Activated CD4-positive, alpha-beta memory T cell treated with anti-CD3 and anti-CD28 coated beads for 36 hours (primary cell): ENCODE measurements around the gene REELD1. TPM values are rescaled to one million over a fixed set of nuclear protein-coding genes. Genes with fewer than 3 reads are reported as not detected.

Source experiments
- CTCF ChIA-PET: fragments of 350-600 bp; sonication (Branson Sonifier 250); formaldehyde crosslinking; loops from one replicate; lab custom pipeline; 2021; ENCODE audit warnings: antibody characterized with exemption, inconsistent platforms; lab: Charles Lee
- POLR2A ChIA-PET: fragments of 350-600 bp; sonication (Branson Sonifier 250); formaldehyde crosslinking; loops from one replicate; lab custom pipeline; 2021; ENCODE audit warnings: antibody characterized with exemption; lab: Charles Lee
- DNase-seq: peaks from one replicate; pipeline ENCODE4 v3.0.0-alpha.2; 2020
- H3K27ac Mint-ChIP-seq: one replicate; pipeline ENCODE4 v1.8.0; 2021; ENCODE audit warnings: mixed read lengths
- H3K27me3 Mint-ChIP-seq: one replicate; pipeline ENCODE4 v1.8.0; 2021; ENCODE audit warnings: mixed read lengths
- H3K36me3 Mint-ChIP-seq: one replicate; pipeline ENCODE4 v1.8.0; 2021; ENCODE audit warnings: mixed read lengths
- H3K4me1 Mint-ChIP-seq: one replicate; pipeline ENCODE4 v1.8.0; 2021; ENCODE audit warnings: low read depth, mixed read lengths
- H3K4me3 Mint-ChIP-seq: one replicate; pipeline ENCODE4 v1.8.0; 2021; ENCODE audit warnings: mild to moderate bottlenecking, mixed read lengths
- H3K9me3 Mint-ChIP-seq: one replicate; pipeline ENCODE4 v1.8.0; 2021; ENCODE audit warnings: mixed read lengths
- intact Hi-C: fragments of 100-400 bp; cut with micrococcal nuclease; formaldehyde crosslinking; loops from one replicate; pipeline ENCODE4 v1.15.1; 2023
- total RNA-seq, 2 experiments: library from RNA; stranded (reverse); gene quantifications; one replicate each; pipeline ENCODE4 v1.2.3, GENCODE V29; 2021

Gene REELD1
- total RNA-seq, 2 experiments from 2014 or later = 0.21 TPM; not detected in 1

DNA sequence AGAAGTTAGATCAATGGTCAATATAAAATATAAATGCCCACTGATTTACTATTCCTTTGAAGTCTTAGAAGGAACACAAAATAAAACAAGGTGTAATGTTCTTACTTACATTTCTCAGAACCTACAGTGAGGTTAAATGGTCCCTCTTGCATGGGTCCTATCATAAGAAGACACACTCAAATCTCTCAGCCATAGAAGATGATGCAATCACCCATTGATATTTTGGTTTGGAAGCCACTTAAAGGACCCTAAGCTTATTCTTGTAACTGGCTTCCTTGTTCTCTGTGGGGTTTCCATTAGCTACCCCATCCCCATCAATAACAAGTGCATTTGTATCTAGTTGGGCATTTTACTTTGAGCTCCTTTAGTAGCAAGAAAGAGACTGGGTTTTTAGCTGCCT is 15.1 kb downstream of the REELD1 start:
- Mint-ChIP-seq H3K27me3 (no peaks in the 10 kb centered on the region), H3K4me3 (no peak overlapping the region), H3K4me1 (no peaks in the 10 kb centered on the region), H3K27ac (no peak overlapping the region), H3K36me3 (no peaks in the 10 kb centered on the region), H3K9me3 (no peaks in the 10 kb centered on the region)
- intact Hi-C loops = no loop called here
- DNase-seq = no peak
- POLR2A ChIA-PET = no interaction called here
- CTCF ChIA-PET = interaction anchor here (0.8 to 1.0 kb wide), 2 partner anchors 8 to 15 kb away, joined by 4 read pairs; no protein-coding TSS in a partner anchor

GRCh38 chr4:146232131-146232722 is 17.9 kb downstream of the REELD1 start:
- H3K4me1 Mint-ChIP-seq = no peaks in the 10 kb centered on the region

DNA sequence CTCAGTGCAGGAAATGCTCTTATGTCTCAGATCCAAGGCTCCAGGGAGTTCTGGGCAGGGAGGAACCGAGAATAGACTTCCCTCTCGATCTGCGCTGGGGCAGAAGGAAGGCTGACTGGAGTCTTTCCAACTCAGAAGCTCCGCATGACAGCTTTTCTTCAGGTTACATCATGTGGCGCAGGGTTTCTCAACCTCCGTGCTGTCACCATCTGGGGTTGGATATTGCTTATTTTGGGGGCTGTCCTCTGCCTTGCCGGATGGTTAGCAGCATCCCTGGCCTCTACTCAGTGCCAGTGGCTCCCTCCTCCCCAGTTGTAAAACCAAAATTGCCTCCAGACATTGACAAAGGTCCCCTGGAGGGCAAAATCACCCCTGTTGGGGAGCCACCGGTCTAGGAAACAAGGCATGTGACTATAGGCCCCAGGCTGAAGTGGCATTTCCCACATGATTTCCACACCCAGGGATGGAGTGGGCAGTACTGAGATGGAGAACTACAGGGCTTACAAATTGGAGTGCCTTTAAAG is 21.4 kb downstream of the REELD1 start:
- Mint-ChIP-seq H3K4me1 (no peaks in the 10 kb centered on the region), H3K9me3 (no peaks in the 10 kb centered on the region), H3K27ac (no peak overlapping the region), H3K27me3 (no peaks in the 10 kb centered on the region), H3K36me3 (no peaks in the 10 kb centered on the region), H3K4me3 (no peak overlapping the region)
- ChIA-PET POLR2A (no interaction called here), CTCF (no interaction called here)
- no peak for DNase-seq
- intact Hi-C loops = no loop called here

More at GRCh38 chr4:146232131-146232722, 17.9 kb downstream of the REELD1 start:
- POLR2A ChIA-PET = no interaction called here
- Mint-ChIP-seq H3K4me3 (no peak overlapping the region), H3K27ac (no peak overlapping the region), H3K36me3 (no peaks in the 10 kb centered on the region), H3K9me3 (no peaks in the 10 kb centered on the region), H3K27me3 (no peaks in the 10 kb centered on the region)
- intact Hi-C loops = no loop called here
- CTCF ChIA-PET = interaction anchor here (1.1 to 1.4 kb wide), 2 partner anchors 8 to 12 kb away, joined by 3 to 4 read pairs; no protein-coding TSS in a partner anchor
- no peak for DNase-seq

DNA sequence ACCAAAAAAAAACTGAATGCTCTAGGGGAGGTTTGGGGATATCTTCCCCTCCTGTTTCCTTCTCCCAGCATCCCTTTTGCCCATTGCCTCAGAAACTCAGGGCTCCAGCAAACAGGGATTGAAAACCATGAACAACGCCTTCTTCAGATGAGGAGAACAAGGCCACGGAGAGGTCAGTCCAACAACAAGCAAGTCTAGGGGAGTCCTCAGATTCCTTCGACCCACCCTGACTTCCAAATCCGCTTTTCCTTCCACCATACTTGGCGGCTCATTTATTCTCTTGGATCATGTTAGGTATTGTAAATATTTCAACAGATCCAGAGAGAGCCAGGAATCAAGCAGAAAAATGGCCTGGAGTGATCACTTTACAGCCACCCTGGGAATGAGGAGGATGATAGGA is 21.9 kb downstream of the REELD1 start:
- Mint-ChIP-seq H3K27ac (no peak overlapping the region), H3K27me3 (no peaks in the 10 kb centered on the region), H3K36me3 (no peaks in the 10 kb centered on the region), H3K4me3 (no peak overlapping the region), H3K9me3 (no peaks in the 10 kb centered on the region), H3K4me1 (no peaks in the 10 kb centered on the region)
- ChIA-PET CTCF (no interaction called here), POLR2A (no interaction called here)
- intact Hi-C loops = no loop called here
- DNase-seq = no peak

DNA sequence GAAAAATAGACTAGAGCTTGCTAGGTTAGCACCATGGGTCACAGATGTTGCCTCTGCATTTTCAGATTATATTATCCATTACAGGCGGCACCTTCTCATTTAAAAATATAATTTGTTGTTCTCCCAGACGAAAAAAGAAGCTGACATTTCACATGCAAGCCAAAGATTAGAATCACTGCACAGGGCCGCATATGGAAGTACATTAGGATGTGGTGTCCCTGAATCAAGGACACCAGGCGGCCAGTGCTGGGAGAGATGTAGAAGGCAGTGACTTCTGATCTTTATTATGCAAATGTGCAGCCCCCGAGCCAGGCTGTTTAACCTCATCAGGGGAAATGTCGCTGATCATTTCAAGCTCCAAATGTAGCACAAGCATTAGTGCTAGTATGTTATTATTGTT is 22.8 kb downstream of the REELD1 start:
- ChIA-PET CTCF (no interaction called here), POLR2A (no interaction called here)
- Mint-ChIP-seq H3K36me3 (no peaks in the 10 kb centered on the region), H3K4me3 (no peak overlapping the region), H3K9me3 (no peaks in the 10 kb centered on the region), H3K27me3 (peaks cover 2% of the 10 kb centered on the region), H3K4me1 (peaks cover 3% of the 10 kb centered on the region), H3K27ac (no peak overlapping the region)
- intact Hi-C loops = no loop called here
- DNase-seq = no peak

DNA sequence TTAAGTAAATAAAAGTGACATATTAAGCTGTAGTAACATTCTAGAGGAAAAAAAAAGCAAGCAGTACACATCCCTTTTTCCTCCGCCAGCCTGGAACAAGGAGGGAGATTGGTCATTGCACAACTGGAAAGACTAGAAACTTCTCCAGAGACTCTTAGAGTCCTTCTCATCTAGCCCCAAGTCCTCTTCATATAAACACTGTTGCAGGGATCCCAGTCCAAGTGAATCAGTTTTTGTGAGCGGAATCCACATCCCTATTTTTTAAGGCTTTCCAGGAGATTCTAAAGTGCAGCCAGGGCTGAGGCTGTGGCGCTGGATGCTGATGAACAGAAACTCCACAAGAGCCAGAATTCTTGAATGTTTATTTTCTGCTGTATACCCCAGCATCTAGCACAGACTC is 23.8 kb downstream of the REELD1 start:
- Mint-ChIP-seq H3K4me1 (peaks cover 10% of the 10 kb centered on the region), H3K4me3 (no peak overlapping the region), H3K27ac (no peak overlapping the region), H3K36me3 (no peaks in the 10 kb centered on the region), H3K9me3 (no peaks in the 10 kb centered on the region), H3K27me3 (peaks cover 2% of the 10 kb centered on the region)
- DNase-seq = no peak
- CTCF ChIA-PET = interaction anchor here (1.1 kb wide), 1 partner anchor 9 kb away, joined by 4 read pairs; no protein-coding TSS in a partner anchor
- POLR2A ChIA-PET = no interaction called here
- intact Hi-C loops = no loop called here

- no peaks in the 10 kb centered on the region for H3K36me3 Mint-ChIP-seq
- peak overlapping the region; percentile 80 for H3K27ac Mint-ChIP-seq
- peaks cover 36% of the 10 kb centered on the region for H3K4me1 Mint-ChIP-seq
- peak; percentile 83 for DNase-seq
- H3K4me3 Mint-ChIP-seq = peak overlapping the region; percentile 65
- peaks cover 2% of the 10 kb centered on the region for H3K27me3 Mint-ChIP-seq
- CTCF ChIA-PET = interaction anchor here (0.6 to 1.8 kb wide), 4 partner anchors 10 to 678 kb away, joined by 3 to 6 read pairs (median 4); no protein-coding TSS in a partner anchor
- POLR2A ChIA-PET = no interaction called here
- H3K9me3 Mint-ChIP-seq = no peaks in the 10 kb centered on the region
- intact Hi-C loops = loop anchor here (1.0 to 2.0 kb wide), 7 partner anchors 69 to 673 kb away; partner anchors contain the start of genes LSM6 and SLC10A7
These were observed 29.0 kb downstream of the REELD1 start for GRCh38 chr4:146243141-146243882.

DNA sequence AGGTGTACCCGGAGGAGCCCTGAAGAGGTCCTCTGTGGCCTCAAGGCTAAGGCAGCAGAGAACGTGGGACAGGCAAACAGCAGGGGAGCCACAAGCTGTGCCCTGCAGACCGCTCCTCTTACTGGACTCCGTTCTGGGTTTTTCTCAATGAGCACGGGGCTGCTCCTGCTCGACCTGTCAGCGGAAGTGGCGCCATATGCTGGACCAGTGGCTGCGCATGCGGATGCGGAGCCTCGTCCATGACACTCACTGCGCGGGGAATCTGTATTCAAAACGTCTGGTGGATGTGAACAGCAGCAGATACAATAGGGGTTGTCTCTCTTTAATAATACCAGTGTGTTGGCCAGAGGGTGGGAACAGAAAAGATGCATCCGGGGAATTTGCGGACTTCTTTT is 29.5 kb downstream of the REELD1 start:
- ChIA-PET POLR2A (no interaction called here), CTCF (interaction anchor here (0.9 to 1.8 kb wide), 4 partner anchors 12 to 672 kb away, joined by 3 to 6 read pairs (median 4); no protein-coding TSS in a partner anchor)
- Mint-ChIP-seq H3K9me3 (no peaks in the 10 kb centered on the region), H3K4me3 (no peak overlapping the region), H3K4me1 (peaks cover 36% of the 10 kb centered on the region), H3K36me3 (no peaks in the 10 kb centered on the region), H3K27me3 (peaks cover 2% of the 10 kb centered on the region), H3K27ac (peak overlapping the region; percentile 80)
- intact Hi-C loops = loop anchor here (1.0 to 2.0 kb wide), 7 partner anchors 69 to 672 kb away; partner anchors contain the start of genes LSM6 and SLC10A7
- no peak for DNase-seq

DNA sequence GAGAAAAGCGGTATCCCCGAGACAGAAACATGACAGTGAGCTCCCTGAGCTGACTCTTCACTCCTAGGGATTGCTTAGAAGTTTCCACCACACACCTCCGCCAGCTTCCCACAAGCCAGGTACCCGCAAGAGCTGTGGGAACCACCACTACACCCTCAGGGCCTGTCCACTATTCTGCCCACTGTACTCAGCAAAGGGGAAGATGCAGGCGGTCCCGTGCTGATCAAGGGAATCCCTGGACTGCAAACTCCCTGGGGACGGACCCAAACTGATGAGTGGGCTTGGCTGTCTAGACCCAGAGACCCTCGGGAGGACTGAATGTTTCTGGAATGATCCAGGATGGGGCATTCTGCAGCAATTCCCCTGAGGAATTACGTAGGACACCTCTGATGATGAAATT is 30.2 kb downstream of the REELD1 start:
- H3K9me3 Mint-ChIP-seq = no peaks in the 10 kb centered on the region
- intact Hi-C loops = no loop called here
- POLR2A ChIA-PET = interaction anchor here (0.6 kb wide), 1 partner anchor 532 kb away, joined by 3 read pairs; no protein-coding TSS in a partner anchor
- H3K36me3 Mint-ChIP-seq = no peaks in the 10 kb centered on the region
- H3K4me3 Mint-ChIP-seq = no peak overlapping the region
- CTCF ChIA-PET = interaction anchor here (0.9 to 1.8 kb wide), 6 partner anchors 13 to 775 kb away, joined by 3 to 6 read pairs (median 4); no protein-coding TSS in a partner anchor
- peaks cover 2% of the 10 kb centered on the region for H3K27me3 Mint-ChIP-seq
- H3K4me1 Mint-ChIP-seq = peaks cover 36% of the 10 kb centered on the region
- DNase-seq = no peak
- no peak overlapping the region for H3K27ac Mint-ChIP-seq

DNA sequence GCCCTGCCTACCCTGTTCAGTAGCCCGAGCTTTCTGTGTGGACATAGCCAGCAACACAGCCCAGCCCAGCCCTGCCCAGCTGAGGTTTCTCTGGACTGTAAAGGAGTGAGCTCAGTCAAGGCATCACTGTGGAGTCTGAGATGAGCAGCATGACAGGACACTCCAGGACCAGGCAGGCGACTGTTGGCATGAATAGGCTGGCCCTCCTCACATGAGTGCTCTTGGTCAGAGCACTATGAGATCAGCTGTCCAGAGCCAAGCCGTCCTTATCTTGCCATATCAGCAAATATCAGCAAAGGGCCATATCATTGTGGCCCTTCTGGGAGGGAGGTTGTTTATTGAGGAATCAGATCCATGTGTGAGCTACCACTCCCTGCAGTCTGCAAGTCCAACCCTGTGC is 30.9 kb downstream of the REELD1 start:
- CTCF ChIA-PET = interaction anchor here (1.1 to 1.4 kb wide), 2 partner anchors 14 to 774 kb away, joined by 3 read pairs; no protein-coding TSS in a partner anchor
- Mint-ChIP-seq H3K9me3 (no peaks in the 10 kb centered on the region), H3K27me3 (peaks cover 2% of the 10 kb centered on the region), H3K36me3 (no peaks in the 10 kb centered on the region), H3K4me1 (peaks cover 36% of the 10 kb centered on the region), H3K4me3 (no peak overlapping the region), H3K27ac (no peak overlapping the region)
- intact Hi-C loops = no loop called here
- POLR2A ChIA-PET = no interaction called here
- DNase-seq = no peak

GRCh38 chr4:146245850-146246249 is 31.5 kb downstream of the REELD1 start:
- H3K9me3 Mint-ChIP-seq = no peaks in the 10 kb centered on the region
- peak; percentile 24 for DNase-seq
- H3K27me3 Mint-ChIP-seq = peaks cover 2% of the 10 kb centered on the region
- intact Hi-C loops = no loop called here
- no peak overlapping the region for H3K27ac Mint-ChIP-seq
- H3K36me3 Mint-ChIP-seq = no peaks in the 10 kb centered on the region
- H3K4me3 Mint-ChIP-seq = no peak overlapping the region
- peaks cover 36% of the 10 kb centered on the region for H3K4me1 Mint-ChIP-seq
- ChIA-PET CTCF (interaction anchor here (1.4 kb wide), 1 partner anchor 773 kb away, joined by 3 read pairs; no protein-coding TSS in a partner anchor), POLR2A (no interaction called here)

- H3K9me3 Mint-ChIP-seq = no peaks in the 10 kb centered on the region
- POLR2A ChIA-PET = no interaction called here
- CTCF ChIA-PET = interaction anchor here (1.5 kb wide), 1 partner anchor 851 kb away, joined by 6 read pairs; no protein-coding TSS in a partner anchor
- peaks cover 2% of the 10 kb centered on the region for H3K27me3 Mint-ChIP-seq
- H3K27ac Mint-ChIP-seq = no peak overlapping the region
- intact Hi-C loops = no loop called here
- no peak for DNase-seq
- H3K36me3 Mint-ChIP-seq = no peaks in the 10 kb centered on the region
- no peak overlapping the region for H3K4me3 Mint-ChIP-seq
- H3K4me1 Mint-ChIP-seq = peaks cover 36% of the 10 kb centered on the region
These were observed 32.0 kb downstream of the REELD1 start for GRCh38 chr4:146246381-146246780.
